Neural cell (in vitro differentiated cells): ENCODE results near the gene SOX9. TPM values are rescaled to one million over a fixed set of nuclear protein-coding genes. Genes with fewer than 3 reads are reported as not detected.

Experiments used
- H2AFZ ChIP-seq: fragments of 200-600, 300-800 bp; sonication (generic), shearing (Covaris generic); 2 replicates; pipeline ENCODE4 v1.6.0; 2014; ENCODE audit warnings: low read depth, mild to moderate bottlenecking, antibody characterized with exemption, low read length, moderate library complexity
- H3F3A ChIP-seq: fragments of 200-600 bp; shearing (Covaris generic); 2 replicates; pipeline ENCODE4 v1.6.1; 2016; ENCODE audit warnings: mild to moderate bottlenecking, moderate library complexity, mixed read lengths, antibody characterized with exemption, low read length; ENCODE audit not compliant: insufficient read depth, poor library complexity, severe bottlenecking
- H3K27ac ChIP-seq: fragments of 200-600, 300-800 bp; sonication (generic), shearing (Covaris generic); 2 replicates; pipeline ENCODE4 v1.5.1; 2014; ENCODE audit warnings: mild to moderate bottlenecking, low read length, moderate library complexity
- H3K27me3 ChIP-seq: fragments of 300-800, 200-600 bp; sonication (generic), shearing (Covaris generic); 2 replicates; pipeline ENCODE4 v1.6.0; 2014; ENCODE audit warnings: mild to moderate bottlenecking, low read depth, low read length, moderate library complexity; ENCODE audit not compliant: insufficient read depth
- H3K36me3 ChIP-seq: fragments of 300-800, 200-600 bp; sonication (generic), shearing (Covaris generic); 2 replicates; pipeline ENCODE4 v1.5.1; 2014; ENCODE audit warnings: mild to moderate bottlenecking, antibody characterized with exemption, low read length, moderate library complexity; ENCODE audit not compliant: insufficient read depth
- H3K4me2 ChIP-seq: fragments of 300-800, 200-600 bp; sonication (generic), shearing (Covaris generic); 2 replicates; pipeline ENCODE4 v1.6.0; 2014; ENCODE audit warnings: mild to moderate bottlenecking, low read length
- H3K4me3 ChIP-seq: fragments of 300-800, 200-600 bp; sonication (generic), shearing (Covaris generic); 2 replicates; pipeline ENCODE4 v1.5.1; 2014; ENCODE audit warnings: mild to moderate bottlenecking, low read length, moderate library complexity
- H3K79me2 ChIP-seq: fragments of 200-600 bp; shearing (Covaris generic); replicated peaks from 2 replicates; pipeline ENCODE4 v1.6.0; 2014; ENCODE audit warnings: mild to moderate bottlenecking, low read length, moderate library complexity; ENCODE audit not compliant: insufficient read depth
- H3K9ac ChIP-seq: fragments of 300-800, 200-600 bp; sonication (generic), shearing (Covaris generic); 2 replicates; pipeline ENCODE4 v1.6.1; 2016; ENCODE audit warnings: mild to moderate bottlenecking, low read length, mixed read lengths
- H3K9me2 ChIP-seq: fragments of 200-600 bp; shearing (Covaris generic); 2 replicates; pipeline ENCODE4 v1.6.1; 2016; ENCODE audit warnings: mild to moderate bottlenecking, low read length, mixed read lengths; ENCODE audit not compliant: insufficient read depth
- H3K9me3 ChIP-seq: fragments of 200-600, 300-800 bp; sonication (generic), shearing (Covaris generic); 2 replicates; pipeline ENCODE4 v1.6.1; 2016; ENCODE audit warnings: mild to moderate bottlenecking, mixed run types, low read length, moderate library complexity, mixed read lengths
- H4K20me1 ChIP-seq: fragments of 200-600 bp; shearing (Covaris generic); 2 replicates; pipeline ENCODE4 v1.6.1; 2016; ENCODE audit warnings: mild to moderate bottlenecking, mixed run types; ENCODE audit not compliant: insufficient read depth
- EP300 ChIP-seq: fragments of 450-650 bp; conservative IDR thresholded peaks from 2 replicates; pipeline ENCODE4 v1.6.1; 2014; ENCODE audit warnings: antibody characterized with exemption, mild to moderate bottlenecking, moderate library complexity; ENCODE audit not compliant: poor library complexity, severe bottlenecking
- EZH2 ChIP-seq: fragments of 200-600, 300-800 bp; shearing (Covaris generic), sonication (generic); IDR thresholded peaks from 2 replicates; pipeline ENCODE4 v1.6.1; 2014; ENCODE audit warnings: antibody characterized with exemption, low read length, borderline replicate concordance, mild to moderate bottlenecking; ENCODE audit not compliant: insufficient read depth, poor library complexity, severe bottlenecking
- MXI1 ChIP-seq: fragments of 450-650 bp; conservative IDR thresholded peaks from 2 replicates; pipeline ENCODE4 v1.6.1; 2014; ENCODE audit warnings: antibody characterized with exemption, mild to moderate bottlenecking; ENCODE audit not compliant: poor library complexity, severe bottlenecking
- POLR2AphosphoS5 ChIP-seq: IDR thresholded peaks from 2 replicates; pipeline ENCODE4 v1.6.1; 2012
- RAD21 ChIP-seq: fragments of 450-650 bp; conservative IDR thresholded peaks from 2 replicates; pipeline ENCODE4 v1.6.1; 2014; ENCODE audit warnings: antibody characterized with exemption, mild to moderate bottlenecking, moderate library complexity
- SMC3 ChIP-seq: fragments of 450-650 bp; conservative IDR thresholded peaks from 2 replicates; pipeline ENCODE4 v1.6.1; 2014; ENCODE audit warnings: antibody characterized with exemption, mild to moderate bottlenecking, moderate library complexity; ENCODE audit not compliant: poor library complexity
- TAF1 ChIP-seq: IDR thresholded peaks from 2 replicates; pipeline ENCODE4 v1.6.1; 2012; ENCODE audit warnings: low read depth
- polyA plus RNA-seq: library from polyadenylated mRNA; depleted of rRNA; stranded (reverse); fragments of >200 nt; gene quantifications from 2 replicates; pipeline ENCODE4 v1.2.3, GENCODE V29; 2014
- TF ChIP-seq, protein P1 (sequence below): fragments of 450-650 bp; IDR thresholded peaks from 2 replicates; pipeline ENCODE4 v1.5.1; 2014; ENCODE audit warnings: antibody characterized with exemption, mild to moderate bottlenecking, moderate library complexity; ENCODE audit not compliant: poor library complexity, severe bottlenecking
- TF ChIP-seq, protein P2 (sequence below): IDR thresholded peaks from 2 replicates; pipeline ENCODE4 v1.6.1; 2012; ENCODE audit warnings: borderline replicate concordance

The SOX9 gene
- polyA plus RNA-seq, 1 donor from 2014 or later, result 0.68 TPM

DNA sequence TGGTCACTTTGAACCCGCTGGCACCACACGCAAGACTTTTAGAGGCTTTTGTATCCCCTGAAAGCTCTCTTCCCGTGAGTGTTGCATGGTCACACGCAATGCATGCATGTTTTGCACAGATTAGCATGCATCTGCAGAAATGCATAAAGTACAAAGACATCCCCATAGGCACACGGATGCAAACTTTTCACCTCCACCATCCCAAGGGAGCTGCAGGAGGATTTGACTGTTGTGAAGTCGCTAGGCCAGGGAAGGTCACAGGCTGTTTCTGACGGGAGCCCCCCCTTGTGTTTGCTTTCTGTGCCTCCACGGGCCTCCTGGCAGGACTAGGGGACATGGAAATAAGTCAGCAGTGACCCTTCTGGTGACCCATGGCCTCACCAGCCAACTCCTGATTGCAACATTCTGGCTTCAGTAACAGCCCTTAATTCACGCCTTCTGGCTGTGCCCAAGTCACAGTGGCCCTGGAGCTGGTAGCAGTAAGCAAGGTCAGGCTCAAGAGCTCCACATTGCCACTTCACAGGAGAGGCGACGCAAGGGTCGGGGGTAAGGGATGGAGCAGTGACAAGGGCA is 45.1 kb downstream of the SOX9 start:
- no peak overlapping the region for H3K27ac ChIP-seq
- H3F3A ChIP-seq, result no peaks in the 10 kb centered on the region

DNA sequence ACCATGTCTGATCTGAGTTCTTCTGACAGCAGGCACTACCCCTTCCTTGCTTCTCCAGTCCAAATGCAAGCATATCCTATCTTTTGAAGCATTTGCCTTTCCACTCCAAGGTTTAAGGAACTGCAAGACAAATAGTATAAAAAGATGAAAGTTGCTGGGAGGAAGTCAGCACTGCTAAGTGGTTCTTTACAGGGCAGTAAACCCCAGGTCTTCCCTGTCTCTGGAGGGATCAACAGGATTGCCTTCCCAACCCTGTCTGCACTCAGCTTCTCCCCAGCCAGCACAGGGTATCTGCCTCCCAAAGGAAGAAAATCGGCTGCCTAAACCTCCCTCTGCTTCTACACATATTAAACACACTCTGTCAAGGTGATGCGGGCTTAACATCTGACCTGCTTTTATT is 46.8 kb downstream of the SOX9 start:
- H2AFZ ChIP-seq, result no peak overlapping the region
- TF ChIP-seq MXI1 (no peak), POLR2AphosphoS5 (no peak), RAD21 (no peak), EZH2 (no peak), EP300 (no peak), SMC3 (no peak), TAF1 (no peak)
- TF ChIP-seq, protein P1, sequence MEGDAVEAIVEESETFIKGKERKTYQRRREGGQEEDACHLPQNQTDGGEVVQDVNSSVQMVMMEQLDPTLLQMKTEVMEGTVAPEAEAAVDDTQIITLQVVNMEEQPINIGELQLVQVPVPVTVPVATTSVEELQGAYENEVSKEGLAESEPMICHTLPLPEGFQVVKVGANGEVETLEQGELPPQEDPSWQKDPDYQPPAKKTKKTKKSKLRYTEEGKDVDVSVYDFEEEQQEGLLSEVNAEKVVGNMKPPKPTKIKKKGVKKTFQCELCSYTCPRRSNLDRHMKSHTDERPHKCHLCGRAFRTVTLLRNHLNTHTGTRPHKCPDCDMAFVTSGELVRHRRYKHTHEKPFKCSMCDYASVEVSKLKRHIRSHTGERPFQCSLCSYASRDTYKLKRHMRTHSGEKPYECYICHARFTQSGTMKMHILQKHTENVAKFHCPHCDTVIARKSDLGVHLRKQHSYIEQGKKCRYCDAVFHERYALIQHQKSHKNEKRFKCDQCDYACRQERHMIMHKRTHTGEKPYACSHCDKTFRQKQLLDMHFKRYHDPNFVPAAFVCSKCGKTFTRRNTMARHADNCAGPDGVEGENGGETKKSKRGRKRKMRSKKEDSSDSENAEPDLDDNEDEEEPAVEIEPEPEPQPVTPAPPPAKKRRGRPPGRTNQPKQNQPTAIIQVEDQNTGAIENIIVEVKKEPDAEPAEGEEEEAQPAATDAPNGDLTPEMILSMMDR, result no peak
- TF ChIP-seq, protein P2, sequence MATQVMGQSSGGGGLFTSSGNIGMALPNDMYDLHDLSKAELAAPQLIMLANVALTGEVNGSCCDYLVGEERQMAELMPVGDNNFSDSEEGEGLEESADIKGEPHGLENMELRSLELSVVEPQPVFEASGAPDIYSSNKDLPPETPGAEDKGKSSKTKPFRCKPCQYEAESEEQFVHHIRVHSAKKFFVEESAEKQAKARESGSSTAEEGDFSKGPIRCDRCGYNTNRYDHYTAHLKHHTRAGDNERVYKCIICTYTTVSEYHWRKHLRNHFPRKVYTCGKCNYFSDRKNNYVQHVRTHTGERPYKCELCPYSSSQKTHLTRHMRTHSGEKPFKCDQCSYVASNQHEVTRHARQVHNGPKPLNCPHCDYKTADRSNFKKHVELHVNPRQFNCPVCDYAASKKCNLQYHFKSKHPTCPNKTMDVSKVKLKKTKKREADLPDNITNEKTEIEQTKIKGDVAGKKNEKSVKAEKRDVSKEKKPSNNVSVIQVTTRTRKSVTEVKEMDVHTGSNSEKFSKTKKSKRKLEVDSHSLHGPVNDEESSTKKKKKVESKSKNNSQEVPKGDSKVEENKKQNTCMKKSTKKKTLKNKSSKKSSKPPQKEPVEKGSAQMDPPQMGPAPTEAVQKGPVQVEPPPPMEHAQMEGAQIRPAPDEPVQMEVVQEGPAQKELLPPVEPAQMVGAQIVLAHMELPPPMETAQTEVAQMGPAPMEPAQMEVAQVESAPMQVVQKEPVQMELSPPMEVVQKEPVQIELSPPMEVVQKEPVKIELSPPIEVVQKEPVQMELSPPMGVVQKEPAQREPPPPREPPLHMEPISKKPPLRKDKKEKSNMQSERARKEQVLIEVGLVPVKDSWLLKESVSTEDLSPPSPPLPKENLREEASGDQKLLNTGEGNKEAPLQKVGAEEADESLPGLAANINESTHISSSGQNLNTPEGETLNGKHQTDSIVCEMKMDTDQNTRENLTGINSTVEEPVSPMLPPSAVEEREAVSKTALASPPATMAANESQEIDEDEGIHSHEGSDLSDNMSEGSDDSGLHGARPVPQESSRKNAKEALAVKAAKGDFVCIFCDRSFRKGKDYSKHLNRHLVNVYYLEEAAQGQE, result no peak
- H3K36me3 ChIP-seq, result no peaks in the 10 kb centered on the region
- H3K9ac ChIP-seq, result no peak overlapping the region
- no peak overlapping the region for H3K4me2 ChIP-seq
- no peak overlapping the region for H3K27ac ChIP-seq
- H4K20me1 ChIP-seq, result no peaks in the 10 kb centered on the region
- no peaks in the 10 kb centered on the region for H3K79me2 ChIP-seq
- no peaks in the 10 kb centered on the region for H3K27me3 ChIP-seq
- H3K9me3 ChIP-seq, result no peaks in the 10 kb centered on the region
- H3F3A ChIP-seq, result no peaks in the 10 kb centered on the region
- H3K4me3 ChIP-seq, result no peak overlapping the region
- H3K9me2 ChIP-seq, result no peaks in the 10 kb centered on the region

More for the DNA sequence above, 45.1 kb downstream of the SOX9 start:
- Histone ChIP-seq H2AFZ (no peak overlapping the region), H3K9me2 (no peaks in the 10 kb centered on the region), H3K36me3 (no peaks in the 10 kb centered on the region), H3K9ac (no peak overlapping the region), H3K27me3 (no peaks in the 10 kb centered on the region), H3K9me3 (no peaks in the 10 kb centered on the region), H3K79me2 (no peaks in the 10 kb centered on the region), H3K4me3 (no peak overlapping the region), H3K4me2 (no peak overlapping the region), H4K20me1 (no peaks in the 10 kb centered on the region)
- TF ChIP-seq, protein P2, result no peak
- no peak for TF ChIP-seq SMC3
- no peak for TF ChIP-seq EZH2
- TF ChIP-seq POLR2AphosphoS5, result no peak
- no peak for TF ChIP-seq MXI1
- no peak for TF ChIP-seq RAD21
- no peak for TF ChIP-seq TAF1
- no peak for TF ChIP-seq EP300
- TF ChIP-seq, protein P1, result no peak
